Progenitor cell of endocrine pancreas (in vitro differentiated cells): ENCODE data around the gene CAPN5. TPM values are rescaled to one million over a fixed set of nuclear protein-coding genes. Genes with fewer than 3 reads are reported as not detected.

ENCODE experiments used
- DNase-seq: peaks from one replicate; pipeline ENCODE4 v3.0.0; 2021; ENCODE audit warnings: low spot score; ENCODE audit not compliant: unreplicated experiment
- H3K27ac Mint-ChIP-seq: 2 replicates; pipeline ENCODE4 v1.8.0; 2021; ENCODE audit warnings: mild to moderate bottlenecking, moderate library complexity, mixed read lengths
- H3K27me3 Mint-ChIP-seq: 2 replicates; pipeline ENCODE4 v1.8.0; 2021; ENCODE audit warnings: mixed read lengths
- H3K36me3 Mint-ChIP-seq: 2 replicates; pipeline ENCODE4 v1.8.0; 2022; ENCODE audit warnings: mixed read lengths; ENCODE audit not compliant: insufficient read depth
- H3K4me1 Mint-ChIP-seq: 2 replicates; pipeline ENCODE4 v1.8.0; 2021; ENCODE audit warnings: low read depth, mixed read lengths
- H3K4me3 Mint-ChIP-seq: 2 replicates; pipeline ENCODE4 v1.8.0; 2021; ENCODE audit warnings: low read depth, mild to moderate bottlenecking, moderate library complexity, mixed read lengths
- H3K9me3 Mint-ChIP-seq: 2 replicates; pipeline ENCODE4 v1.8.0; 2021; ENCODE audit warnings: low read depth, mixed read lengths
- total RNA-seq: library from RNA; stranded (reverse); gene quantifications from 2 replicates; pipeline ENCODE4 v1.2.1, GENCODE V29; 2021
- TF ChIP-seq, protein P1 (sequence below): fragments of 200-600 bp; sonication (generic); IDR thresholded peaks from one replicate; pipeline ENCODE4 v1.5.0; 2021; ENCODE audit warnings: antibody characterized with exemption, mild to moderate bottlenecking; ENCODE audit not compliant: unreplicated experiment

CAPN5 gene
- total RNA-seq, 1 donor from 2014 or later, result 10.9 TPM

DNA sequence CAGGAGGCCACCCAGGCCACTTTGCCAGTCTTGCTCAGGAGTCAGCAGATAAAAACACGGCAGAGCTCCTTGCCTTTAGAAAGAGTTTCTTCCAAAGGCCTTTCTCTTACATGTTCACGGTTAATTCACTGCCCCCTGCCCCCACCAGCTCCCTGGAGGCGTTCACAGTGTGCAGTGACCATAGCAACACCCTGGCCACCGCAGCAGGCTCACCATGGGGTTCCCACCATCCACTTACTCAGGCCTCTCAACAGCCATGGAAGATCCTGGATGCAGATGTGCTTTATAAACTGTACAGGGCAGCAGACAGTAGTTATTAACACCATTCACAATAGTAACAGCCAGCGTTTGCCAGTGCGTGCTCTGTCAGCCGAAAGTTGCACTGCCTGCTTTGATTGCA lies 50.7 kb downstream of the CAPN5 start:
- Mint-ChIP-seq H3K27ac (no peak overlapping the region), H3K27me3 (no peaks in the 10 kb centered on the region), H3K4me3 (no peak overlapping the region), H3K4me1 (peaks cover 2% of the 10 kb centered on the region), H3K9me3 (no peaks in the 10 kb centered on the region), H3K36me3 (no peaks in the 10 kb centered on the region)
- TF ChIP-seq, protein P1, sequence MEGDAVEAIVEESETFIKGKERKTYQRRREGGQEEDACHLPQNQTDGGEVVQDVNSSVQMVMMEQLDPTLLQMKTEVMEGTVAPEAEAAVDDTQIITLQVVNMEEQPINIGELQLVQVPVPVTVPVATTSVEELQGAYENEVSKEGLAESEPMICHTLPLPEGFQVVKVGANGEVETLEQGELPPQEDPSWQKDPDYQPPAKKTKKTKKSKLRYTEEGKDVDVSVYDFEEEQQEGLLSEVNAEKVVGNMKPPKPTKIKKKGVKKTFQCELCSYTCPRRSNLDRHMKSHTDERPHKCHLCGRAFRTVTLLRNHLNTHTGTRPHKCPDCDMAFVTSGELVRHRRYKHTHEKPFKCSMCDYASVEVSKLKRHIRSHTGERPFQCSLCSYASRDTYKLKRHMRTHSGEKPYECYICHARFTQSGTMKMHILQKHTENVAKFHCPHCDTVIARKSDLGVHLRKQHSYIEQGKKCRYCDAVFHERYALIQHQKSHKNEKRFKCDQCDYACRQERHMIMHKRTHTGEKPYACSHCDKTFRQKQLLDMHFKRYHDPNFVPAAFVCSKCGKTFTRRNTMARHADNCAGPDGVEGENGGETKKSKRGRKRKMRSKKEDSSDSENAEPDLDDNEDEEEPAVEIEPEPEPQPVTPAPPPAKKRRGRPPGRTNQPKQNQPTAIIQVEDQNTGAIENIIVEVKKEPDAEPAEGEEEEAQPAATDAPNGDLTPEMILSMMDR, result no peak
- DNase-seq, result no peak

DNA sequence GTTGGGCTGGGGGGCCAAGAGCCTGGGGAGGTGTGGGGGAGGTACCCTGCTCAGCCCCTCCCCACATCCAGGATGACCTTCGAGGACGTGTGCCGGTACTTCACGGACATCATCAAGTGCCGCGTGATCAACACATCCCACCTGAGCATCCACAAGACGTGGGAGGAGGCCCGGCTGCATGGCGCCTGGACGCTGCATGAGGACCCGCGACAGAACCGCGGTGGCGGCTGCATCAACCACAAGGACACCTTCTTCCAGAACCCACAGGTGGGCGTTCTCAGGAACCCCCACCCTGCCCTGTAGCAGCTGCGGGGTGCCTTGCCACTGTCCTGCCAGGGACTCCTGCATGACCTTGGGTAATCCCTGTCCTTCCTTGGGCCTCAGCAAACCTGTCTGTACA lies 51.3 kb downstream of the CAPN5 start:
- Mint-ChIP-seq H3K4me1 (peaks cover 2% of the 10 kb centered on the region), H3K36me3 (no peaks in the 10 kb centered on the region), H3K4me3 (no peak overlapping the region), H3K9me3 (no peaks in the 10 kb centered on the region), H3K27ac (no peak overlapping the region), H3K27me3 (no peaks in the 10 kb centered on the region)
- TF ChIP-seq, protein P1, result no peak
- DNase-seq, result no peak

DNA sequence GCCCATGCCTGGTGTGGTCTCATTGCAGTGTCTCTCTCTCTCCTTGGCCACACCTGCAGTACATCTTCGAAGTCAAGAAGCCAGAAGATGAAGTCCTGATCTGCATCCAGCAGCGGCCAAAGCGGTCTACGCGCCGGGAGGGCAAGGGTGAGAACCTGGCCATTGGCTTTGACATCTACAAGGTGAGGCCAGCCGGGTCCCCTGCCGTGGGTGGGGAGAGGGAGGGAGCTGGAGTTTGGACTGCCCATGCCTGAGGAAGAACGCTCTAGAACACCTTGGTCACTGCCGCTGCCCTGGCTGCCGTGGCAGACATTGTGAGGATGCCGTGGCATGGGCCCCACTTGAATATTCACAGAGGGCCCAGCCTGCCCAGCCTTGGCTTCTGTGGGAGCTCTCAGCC lies 52.2 kb downstream of the CAPN5 start:
- no peak overlapping the region for H3K27ac Mint-ChIP-seq
- TF ChIP-seq, protein P1, result no peak
- H3K36me3 Mint-ChIP-seq, result no peaks in the 10 kb centered on the region
- H3K27me3 Mint-ChIP-seq, result no peaks in the 10 kb centered on the region
- H3K4me1 Mint-ChIP-seq, result no peaks in the 10 kb centered on the region
- no peak overlapping the region for H3K4me3 Mint-ChIP-seq
- no peak for DNase-seq
- no peaks in the 10 kb centered on the region for H3K9me3 Mint-ChIP-seq

DNA sequence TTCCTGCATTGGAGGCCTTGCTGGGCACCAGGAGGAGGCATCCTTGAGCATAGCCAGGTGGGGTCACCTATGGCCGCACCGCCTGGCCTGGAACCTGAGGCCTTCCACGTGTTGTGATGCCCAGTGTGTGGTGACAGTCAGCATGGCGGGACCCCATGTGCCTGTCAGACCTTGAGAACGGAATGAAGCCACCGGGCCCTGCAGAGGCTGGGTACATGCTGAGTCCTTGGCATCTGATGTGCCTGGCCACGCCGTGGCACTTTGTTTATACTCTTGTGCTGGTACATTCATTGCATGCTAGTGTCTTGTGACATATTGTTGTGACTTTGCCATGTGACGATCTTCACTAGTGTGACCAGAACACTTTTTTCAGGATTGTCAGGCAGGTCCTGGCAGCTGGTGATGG lies 52.8 kb downstream of the CAPN5 start:
- Mint-ChIP-seq H3K27ac (no peak overlapping the region), H3K36me3 (peaks cover 1% of the 10 kb centered on the region), H3K9me3 (no peaks in the 10 kb centered on the region), H3K27me3 (no peaks in the 10 kb centered on the region), H3K4me1 (no peaks in the 10 kb centered on the region), H3K4me3 (no peak overlapping the region)
- TF ChIP-seq, protein P1, result no peak
- no peak for DNase-seq

DNA sequence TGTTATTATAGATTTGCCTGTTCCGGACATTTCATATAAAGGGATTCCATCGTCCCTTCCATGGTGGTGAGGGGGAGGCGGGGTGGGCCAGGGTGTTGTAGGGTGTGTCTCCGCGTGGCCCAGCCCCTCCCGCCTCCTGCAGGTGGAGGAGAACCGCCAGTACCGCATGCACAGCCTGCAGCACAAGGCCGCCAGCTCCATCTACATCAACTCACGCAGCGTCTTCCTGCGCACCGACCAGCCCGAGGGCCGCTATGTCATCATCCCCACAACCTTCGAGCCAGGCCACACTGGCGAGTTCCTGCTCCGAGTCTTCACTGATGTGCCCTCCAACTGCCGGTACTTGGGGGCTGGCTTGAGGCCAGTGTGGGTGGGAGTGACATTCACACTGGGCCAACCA lies 53.8 kb downstream of the CAPN5 start:
- TF ChIP-seq, protein P1, result no peak
- no peak overlapping the region for H3K4me3 Mint-ChIP-seq
- no peak for DNase-seq
- no peaks in the 10 kb centered on the region for H3K4me1 Mint-ChIP-seq
- H3K27ac Mint-ChIP-seq, result no peak overlapping the region
- H3K36me3 Mint-ChIP-seq, result peaks cover 1% of the 10 kb centered on the region
- H3K27me3 Mint-ChIP-seq, result no peaks in the 10 kb centered on the region
- no peaks in the 10 kb centered on the region for H3K9me3 Mint-ChIP-seq
